GM12873 (cell line): ENCODE measurements around the gene MARCHF3.

ENCODE experiments used
- TF ChIP-seq, protein P1 (sequence below): IDR thresholded peaks from 2 replicates; pipeline ENCODE4 v1.5.1; 2012; ENCODE audit warnings: low read depth, mild to moderate bottlenecking, moderate library complexity, low read length, control low read depth; ENCODE audit not compliant: insufficient read depth; ENCODE audit errors: missing control alignments

MARCHF3 gene

DNA sequence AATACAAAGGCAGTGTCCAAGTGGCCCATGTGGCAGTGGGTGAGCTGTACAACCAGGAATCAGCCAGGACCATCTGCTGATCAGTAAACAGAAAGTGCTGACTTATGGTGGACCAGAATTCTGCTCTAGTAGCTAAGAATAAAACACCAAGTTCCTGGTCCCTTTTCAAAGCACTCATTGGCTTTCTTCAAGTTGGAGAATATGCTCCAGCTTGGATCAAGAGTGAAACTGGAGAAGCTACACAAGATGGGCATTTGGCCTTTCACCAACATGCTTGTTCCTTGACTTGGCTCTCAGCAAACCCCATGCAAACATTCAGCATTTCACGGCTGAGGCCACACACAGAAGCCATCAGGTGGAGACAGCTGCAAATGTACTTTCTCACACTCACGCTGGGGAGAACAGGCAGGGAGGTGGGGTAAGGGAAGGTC lies 32.1 kb downstream of the MARCHF3 start:
- TF ChIP-seq, protein P1, sequence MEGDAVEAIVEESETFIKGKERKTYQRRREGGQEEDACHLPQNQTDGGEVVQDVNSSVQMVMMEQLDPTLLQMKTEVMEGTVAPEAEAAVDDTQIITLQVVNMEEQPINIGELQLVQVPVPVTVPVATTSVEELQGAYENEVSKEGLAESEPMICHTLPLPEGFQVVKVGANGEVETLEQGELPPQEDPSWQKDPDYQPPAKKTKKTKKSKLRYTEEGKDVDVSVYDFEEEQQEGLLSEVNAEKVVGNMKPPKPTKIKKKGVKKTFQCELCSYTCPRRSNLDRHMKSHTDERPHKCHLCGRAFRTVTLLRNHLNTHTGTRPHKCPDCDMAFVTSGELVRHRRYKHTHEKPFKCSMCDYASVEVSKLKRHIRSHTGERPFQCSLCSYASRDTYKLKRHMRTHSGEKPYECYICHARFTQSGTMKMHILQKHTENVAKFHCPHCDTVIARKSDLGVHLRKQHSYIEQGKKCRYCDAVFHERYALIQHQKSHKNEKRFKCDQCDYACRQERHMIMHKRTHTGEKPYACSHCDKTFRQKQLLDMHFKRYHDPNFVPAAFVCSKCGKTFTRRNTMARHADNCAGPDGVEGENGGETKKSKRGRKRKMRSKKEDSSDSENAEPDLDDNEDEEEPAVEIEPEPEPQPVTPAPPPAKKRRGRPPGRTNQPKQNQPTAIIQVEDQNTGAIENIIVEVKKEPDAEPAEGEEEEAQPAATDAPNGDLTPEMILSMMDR, result no peak

DNA sequence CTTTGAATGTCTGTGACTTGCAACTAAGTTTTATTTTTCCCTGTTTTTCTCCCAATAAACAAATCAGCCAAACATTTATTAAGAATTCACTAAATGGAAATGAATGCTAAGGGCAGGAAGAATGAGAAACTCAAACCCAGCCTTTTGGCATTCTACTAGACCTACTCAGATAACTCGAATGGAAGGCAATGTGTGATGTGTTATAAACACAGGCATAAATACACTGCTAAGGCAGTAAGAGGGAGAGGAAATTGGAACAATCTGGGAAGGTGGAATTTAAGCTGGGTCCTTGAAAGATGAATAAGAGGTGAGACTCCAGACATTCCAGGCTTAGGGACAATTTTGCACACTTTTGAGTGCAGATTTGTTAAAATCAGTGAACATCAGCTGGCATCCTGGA lies 34.7 kb downstream of the MARCHF3 start:
- TF ChIP-seq, protein P1, result no peak

DNA sequence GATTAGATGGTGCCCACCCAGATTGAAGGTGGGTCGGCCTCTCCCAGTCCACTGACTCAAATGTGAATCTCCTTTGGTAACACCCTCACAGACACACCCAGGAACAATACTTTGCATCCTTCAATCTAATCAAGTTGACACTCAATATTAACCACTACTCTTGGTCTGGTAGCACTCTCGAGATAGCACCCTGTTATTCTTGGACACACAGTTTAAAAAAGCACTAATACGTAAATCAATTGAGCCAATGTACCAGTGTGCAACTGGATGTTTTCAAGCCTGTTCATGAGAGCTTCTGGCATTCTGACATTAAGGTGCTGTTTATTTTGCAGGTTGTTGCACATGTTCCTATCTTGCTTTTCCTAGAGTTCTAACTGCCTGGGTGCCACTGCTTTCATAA lies 35.3 kb downstream of the MARCHF3 start:
- TF ChIP-seq, protein P1, result no peak

DNA sequence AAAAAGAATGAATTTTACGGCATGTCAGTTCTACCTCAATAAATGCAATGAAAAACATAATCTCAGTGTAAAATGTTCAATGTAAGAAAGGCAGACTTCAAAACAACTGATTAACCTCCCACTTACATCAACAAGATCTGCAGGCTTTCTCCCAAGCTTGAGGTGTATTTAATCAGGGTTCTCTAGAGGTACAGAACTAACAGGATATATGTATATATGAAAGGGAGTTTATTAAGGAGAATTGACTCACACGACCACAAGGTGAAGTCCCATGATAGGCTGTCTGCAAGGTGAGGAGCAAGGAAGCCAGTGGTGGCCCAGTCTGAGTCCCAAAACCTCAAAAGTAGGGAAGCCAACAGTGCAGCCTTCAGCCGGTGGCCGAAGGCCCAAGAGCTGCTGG lies 35.9 kb downstream of the MARCHF3 start:
- TF ChIP-seq, protein P1, result no peak

DNA sequence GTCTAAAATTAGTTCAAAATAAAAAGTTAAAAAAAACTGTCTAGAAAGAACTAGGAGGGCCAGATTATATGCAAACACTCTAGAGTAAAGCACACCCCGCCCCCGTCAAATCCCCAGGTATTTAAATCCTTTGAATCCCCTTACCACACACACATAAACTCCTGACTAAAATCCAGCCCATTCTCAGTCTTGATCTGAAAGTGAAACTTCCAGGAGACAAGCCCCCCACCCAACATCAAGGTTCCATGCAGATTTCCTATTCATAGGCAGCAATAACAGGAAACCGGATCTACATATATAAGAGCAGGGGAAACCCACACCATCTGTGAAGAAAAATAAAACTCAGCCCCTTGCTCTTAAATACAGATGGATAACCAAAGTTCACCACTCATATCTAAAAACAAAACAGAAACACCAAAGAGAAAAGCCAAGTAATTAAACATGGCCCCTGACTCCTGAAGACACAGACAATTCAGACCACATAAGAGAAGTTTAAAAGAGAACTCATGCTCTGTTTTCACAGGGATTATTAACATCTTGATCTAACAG lies 42.3 kb downstream of the MARCHF3 start:
- TF ChIP-seq, protein P1, result no peak

DNA sequence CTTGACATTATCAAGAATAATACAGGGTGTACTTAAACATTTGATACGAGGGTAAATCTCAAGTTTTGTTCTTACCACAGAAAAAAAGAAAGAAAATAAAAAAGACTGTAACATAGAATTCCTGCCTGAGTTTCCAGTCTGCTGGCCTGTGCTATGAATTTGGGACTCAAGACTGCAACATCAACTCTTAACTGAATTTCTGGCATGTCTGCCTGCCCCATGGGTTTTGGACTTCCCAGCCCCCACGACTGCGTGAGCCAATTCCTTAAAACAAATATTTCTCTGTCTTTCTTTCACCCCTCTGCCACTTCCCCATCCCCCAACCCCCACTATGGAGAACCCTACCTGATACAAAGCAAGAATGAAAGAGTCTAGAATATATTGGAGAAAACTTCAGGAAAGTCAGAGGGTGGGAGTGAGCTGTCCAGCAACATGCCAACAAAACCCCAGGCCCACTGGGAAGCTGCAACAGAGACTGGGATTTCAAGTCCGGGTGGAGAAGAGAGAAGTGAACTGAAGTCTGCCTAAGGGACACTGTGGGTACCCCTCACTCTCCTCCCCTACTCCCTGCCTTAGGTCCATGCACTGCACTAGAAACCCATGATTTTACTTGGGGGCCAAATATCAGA lies 43.0 kb downstream of the MARCHF3 start:
- TF ChIP-seq, protein P1, result no peak

DNA sequence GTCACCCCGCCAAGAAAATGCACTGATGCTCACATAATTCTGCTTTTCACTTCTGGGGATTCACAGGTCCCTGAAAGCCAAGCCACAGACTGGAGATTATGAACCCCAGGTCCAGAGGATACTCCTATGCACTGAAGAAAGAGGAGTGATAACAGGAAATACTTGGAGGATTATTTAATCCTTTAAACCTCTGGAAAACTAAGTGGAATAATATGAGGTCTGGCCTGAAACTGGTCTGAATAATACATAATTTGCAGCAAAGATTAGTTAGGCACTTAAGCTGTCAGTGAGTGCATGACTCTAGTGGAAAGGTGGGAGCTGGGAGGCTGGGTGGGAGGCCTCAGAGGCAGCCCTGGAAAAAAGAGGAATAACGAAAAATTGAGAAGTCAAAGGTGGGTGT lies 45.7 kb downstream of the MARCHF3 start:
- TF ChIP-seq, protein P1, result no peak
